ENCODE measurements around the gene KRTAP10-7.
"Not testable (repeated sequence)": the region's sequence is repeated elsewhere in the genome, so short reads cannot be mapped to it uniquely, and the experiment has no call there.

Gene KRTAP10-7

GRCh38 chr21:44632067-44632466 is 31.7 kb downstream of the KRTAP10-7 start:
- DNase-seq (ENCODE audit: low read depth in 2 of 2): no peak

- DNase-seq (ENCODE audit: low read depth in 2 of 2): no peak
These were observed 36.0 kb downstream of the KRTAP10-7 start for GRCh38 chr21:44636209-44637017.

- DNase-seq (ENCODE audit: low read depth in 2 of 2): no peak
These were observed 36.8 kb downstream of the KRTAP10-7 start, which contains the start of gene KRTAP10-10 for GRCh38 chr21:44637018-44637850. TSS of gene KRTAP10-10 (plus strand) at chr21:44637356. CDS start at chr21:44637418, 62 bp downstream.

GRCh38 chr21:44637851-44638348 is 37.5 kb downstream of the KRTAP10-7 start:
- DNase-seq (ENCODE audit: low read depth in 2 of 2): not testable (repeated sequence)

- not testable (repeated sequence) for DNase-seq (ENCODE audit: low read depth in 2 of 2)
These were observed 38.3 kb downstream of the KRTAP10-7 start for GRCh38 chr21:44638506-44639330.

- no peak for DNase-seq (ENCODE audit: low read depth in 2 of 2)
These were observed 38.9 kb downstream of the KRTAP10-7 start for GRCh38 chr21:44639331-44639655.

- DNase-seq (ENCODE audit: low read depth in 2 of 2): no peak
These were observed 40.4 kb downstream of the KRTAP10-7 start for GRCh38 chr21:44640761-44641160.

GRCh38 chr21:44643741-44644310 is 43.4 kb downstream of the KRTAP10-7 start:
- DNase-seq (ENCODE audit: low read depth in 2 of 2): no peak

GRCh38 chr21:44644878-44645277 is 44.5 kb downstream of the KRTAP10-7 start:
- DNase-seq (ENCODE audit: low read depth in 2 of 2): no peak

GRCh38 chr21:44646366-44647221 is 46.2 kb downstream of the KRTAP10-7 start, which contains the start of gene KRTAP10-11:
TSS of gene KRTAP10-11 (plus strand) at chr21:44646414. CDS start at chr21:44646459, 45 bp downstream.
- not testable (repeated sequence) for DNase-seq (ENCODE audit: low read depth in 2 of 2)

GRCh38 chr21:44647222-44647552 is 46.8 kb downstream of the KRTAP10-7 start:
- no peak for DNase-seq (ENCODE audit: low read depth in 2 of 2)

- no peak for DNase-seq (ENCODE audit: low read depth in 2 of 2)
These were observed 48.3 kb downstream of the KRTAP10-7 start for GRCh38 chr21:44648557-44649311.

GRCh38 chr21:44649521-44650100 is 49.2 kb downstream of the KRTAP10-7 start:
- DNase-seq (ENCODE audit: low read depth in 2 of 2): no peak

GRCh38 chr21:44650265-44650972 is 50.0 kb downstream of the KRTAP10-7 start:
- no peak for DNase-seq (ENCODE audit: low read depth in 2 of 2)

- DNase-seq (ENCODE audit: low read depth in 2 of 2): no peak
These were observed 50.7 kb downstream of the KRTAP10-7 start for GRCh38 chr21:44650973-44651675.
